ENCODE measurements around the gene HMGCL. TPM values are rescaled to one million over a fixed set of nuclear protein-coding genes. Genes with fewer than 3 reads are reported as not detected.

Gene HMGCL
- total and polyA plus RNA-seq, 2 of the 13 experiments (the other 11 are each of a cell fraction or from before 2014, with no cell fraction given): 21.3 to 41.4 TPM

DNA sequence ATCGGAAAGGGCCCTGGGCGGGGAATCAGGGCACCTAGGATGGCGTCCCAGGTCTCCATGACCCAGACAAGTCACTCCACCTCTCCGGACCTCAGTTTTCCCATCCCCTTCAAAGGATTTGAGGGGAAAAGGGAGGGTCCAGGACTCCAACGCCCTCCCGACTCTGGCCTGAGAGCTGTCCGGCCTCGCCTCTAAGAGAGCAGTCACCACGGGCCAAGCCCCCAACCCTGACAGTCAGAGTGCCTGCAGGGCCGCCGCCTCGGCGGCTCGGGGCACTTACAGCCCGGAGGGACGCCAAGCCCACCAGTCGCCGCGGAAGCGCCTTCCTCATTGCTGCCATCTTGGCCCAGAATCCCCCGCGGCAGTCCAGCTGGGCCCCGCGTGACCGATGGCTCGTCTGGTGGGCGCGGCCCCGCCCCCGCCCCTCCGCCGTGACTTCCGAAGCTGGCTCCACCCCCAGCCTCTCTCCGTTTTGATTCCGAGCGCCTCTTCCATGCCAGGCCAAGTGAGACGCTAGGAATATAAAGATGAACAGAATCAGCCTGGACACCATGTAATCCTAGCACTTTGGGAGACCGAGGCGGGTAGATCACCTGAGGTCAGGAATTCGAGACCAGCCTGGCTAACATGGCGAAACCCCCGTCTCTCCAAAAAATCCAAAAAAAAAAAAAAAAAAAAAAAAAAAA, at the start of gene HMGCL (continued):
- TF ChIP-seq, protein P1, sequence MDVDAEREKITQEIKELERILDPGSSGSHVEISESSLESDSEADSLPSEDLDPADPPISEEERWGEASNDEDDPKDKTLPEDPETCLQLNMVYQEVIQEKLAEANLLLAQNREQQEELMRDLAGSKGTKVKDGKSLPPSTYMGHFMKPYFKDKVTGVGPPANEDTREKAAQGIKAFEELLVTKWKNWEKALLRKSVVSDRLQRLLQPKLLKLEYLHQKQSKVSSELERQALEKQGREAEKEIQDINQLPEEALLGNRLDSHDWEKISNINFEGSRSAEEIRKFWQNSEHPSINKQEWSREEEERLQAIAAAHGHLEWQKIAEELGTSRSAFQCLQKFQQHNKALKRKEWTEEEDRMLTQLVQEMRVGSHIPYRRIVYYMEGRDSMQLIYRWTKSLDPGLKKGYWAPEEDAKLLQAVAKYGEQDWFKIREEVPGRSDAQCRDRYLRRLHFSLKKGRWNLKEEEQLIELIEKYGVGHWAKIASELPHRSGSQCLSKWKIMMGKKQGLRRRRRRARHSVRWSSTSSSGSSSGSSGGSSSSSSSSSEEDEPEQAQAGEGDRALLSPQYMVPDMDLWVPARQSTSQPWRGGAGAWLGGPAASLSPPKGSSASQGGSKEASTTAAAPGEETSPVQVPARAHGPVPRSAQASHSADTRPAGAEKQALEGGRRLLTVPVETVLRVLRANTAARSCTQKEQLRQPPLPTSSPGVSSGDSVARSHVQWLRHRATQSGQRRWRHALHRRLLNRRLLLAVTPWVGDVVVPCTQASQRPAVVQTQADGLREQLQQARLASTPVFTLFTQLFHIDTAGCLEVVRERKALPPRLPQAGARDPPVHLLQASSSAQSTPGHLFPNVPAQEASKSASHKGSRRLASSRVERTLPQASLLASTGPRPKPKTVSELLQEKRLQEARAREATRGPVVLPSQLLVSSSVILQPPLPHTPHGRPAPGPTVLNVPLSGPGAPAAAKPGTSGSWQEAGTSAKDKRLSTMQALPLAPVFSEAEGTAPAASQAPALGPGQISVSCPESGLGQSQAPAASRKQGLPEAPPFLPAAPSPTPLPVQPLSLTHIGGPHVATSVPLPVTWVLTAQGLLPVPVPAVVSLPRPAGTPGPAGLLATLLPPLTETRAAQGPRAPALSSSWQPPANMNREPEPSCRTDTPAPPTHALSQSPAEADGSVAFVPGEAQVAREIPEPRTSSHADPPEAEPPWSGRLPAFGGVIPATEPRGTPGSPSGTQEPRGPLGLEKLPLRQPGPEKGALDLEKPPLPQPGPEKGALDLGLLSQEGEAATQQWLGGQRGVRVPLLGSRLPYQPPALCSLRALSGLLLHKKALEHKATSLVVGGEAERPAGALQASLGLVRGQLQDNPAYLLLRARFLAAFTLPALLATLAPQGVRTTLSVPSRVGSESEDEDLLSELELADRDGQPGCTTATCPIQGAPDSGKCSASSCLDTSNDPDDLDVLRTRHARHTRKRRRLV (CRISPR knock-in tag; IDR thresholded peaks at IDR 0.05): no peak
- TF ChIP-seq ZBTB7A (CRISPR knock-in tag; IDR thresholded peaks at IDR 0.05) (peak; percentile 81; the same call in 1 of the 2 replicates), SPEN (CRISPR knock-in tag; IDR thresholded peaks at IDR 0.05; ENCODE audit: low read depth) (peak; percentile 78), ZNF530 (CRISPR knock-in tag; IDR thresholded peaks at IDR 0.05; ENCODE audit: low read depth) (no peak), RFX1 (IDR thresholded peaks at IDR 0.05) (no peak), SIN3B (IDR thresholded peaks at IDR 0.05; ENCODE audit: low read length) (peak; percentile 87), ZNF713 (CRISPR knock-in tag; IDR thresholded peaks at IDR 0.05) (no peak), ZNF563 (CRISPR knock-in tag; IDR thresholded peaks at IDR 0.05) (peak; percentile 43)
- TF ChIP-seq, protein P2, sequence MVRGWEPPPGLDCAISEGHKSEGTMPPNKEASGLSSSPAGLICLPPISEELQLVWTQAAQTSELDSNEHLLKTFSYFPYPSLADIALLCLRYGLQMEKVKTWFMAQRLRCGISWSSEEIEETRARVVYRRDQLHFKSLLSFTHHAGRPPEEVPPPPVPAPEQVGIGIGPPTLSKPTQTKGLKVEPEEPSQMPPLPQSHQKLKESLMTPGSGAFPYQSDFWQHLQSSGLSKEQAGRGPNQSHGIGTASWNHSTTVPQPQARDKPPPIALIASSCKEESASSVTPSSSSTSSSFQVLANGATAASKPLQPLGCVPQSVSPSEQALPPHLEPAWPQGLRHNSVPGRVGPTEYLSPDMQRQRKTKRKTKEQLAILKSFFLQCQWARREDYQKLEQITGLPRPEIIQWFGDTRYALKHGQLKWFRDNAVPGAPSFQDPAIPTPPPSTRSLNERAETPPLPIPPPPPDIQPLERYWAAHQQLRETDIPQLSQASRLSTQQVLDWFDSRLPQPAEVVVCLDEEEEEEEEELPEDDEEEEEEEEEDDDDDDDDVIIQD (CRISPR knock-in tag; IDR thresholded peaks at IDR 0.05; ENCODE audit: low read depth): no peak; the same call in 1 of the 2 replicates
- TF ChIP-seq, protein P3, sequence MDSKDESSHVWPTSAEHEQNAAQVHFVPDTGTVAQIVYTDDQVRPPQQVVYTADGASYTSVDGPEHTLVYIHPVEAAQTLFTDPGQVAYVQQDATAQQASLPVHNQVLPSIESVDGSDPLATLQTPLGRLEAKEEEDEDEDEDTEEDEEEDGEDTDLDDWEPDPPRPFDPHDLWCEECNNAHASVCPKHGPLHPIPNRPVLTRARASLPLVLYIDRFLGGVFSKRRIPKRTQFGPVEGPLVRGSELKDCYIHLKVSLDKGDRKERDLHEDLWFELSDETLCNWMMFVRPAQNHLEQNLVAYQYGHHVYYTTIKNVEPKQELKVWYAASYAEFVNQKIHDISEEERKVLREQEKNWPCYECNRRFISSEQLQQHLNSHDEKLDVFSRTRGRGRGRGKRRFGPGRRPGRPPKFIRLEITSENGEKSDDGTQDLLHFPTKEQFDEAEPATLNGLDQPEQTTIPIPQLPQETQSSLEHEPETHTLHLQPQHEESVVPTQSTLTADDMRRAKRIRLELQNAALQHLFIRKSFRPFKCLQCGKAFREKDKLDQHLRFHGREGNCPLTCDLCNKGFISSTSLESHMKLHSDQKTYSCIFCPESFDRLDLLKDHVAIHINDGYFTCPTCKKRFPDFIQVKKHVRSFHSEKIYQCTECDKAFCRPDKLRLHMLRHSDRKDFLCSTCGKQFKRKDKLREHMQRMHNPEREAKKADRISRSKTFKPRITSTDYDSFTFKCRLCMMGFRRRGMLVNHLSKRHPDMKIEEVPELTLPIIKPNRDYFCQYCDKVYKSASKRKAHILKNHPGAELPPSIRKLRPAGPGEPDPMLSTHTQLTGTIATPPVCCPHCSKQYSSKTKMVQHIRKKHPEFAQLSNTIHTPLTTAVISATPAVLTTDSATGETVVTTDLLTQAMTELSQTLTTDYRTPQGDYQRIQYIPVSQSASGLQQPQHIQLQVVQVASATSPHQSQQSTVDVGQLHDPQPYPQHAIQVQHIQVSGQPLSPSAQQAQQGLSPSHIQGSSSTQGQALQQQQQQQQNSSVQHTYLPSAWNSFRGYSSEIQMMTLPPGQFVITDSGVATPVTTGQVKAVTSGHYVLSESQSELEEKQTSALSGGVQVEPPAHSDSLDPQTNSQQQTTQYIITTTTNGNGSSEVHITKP (CRISPR knock-in tag; IDR thresholded peaks at IDR 0.05; ENCODE audit: low read depth): no peak
- TF ChIP-seq, protein P4, sequence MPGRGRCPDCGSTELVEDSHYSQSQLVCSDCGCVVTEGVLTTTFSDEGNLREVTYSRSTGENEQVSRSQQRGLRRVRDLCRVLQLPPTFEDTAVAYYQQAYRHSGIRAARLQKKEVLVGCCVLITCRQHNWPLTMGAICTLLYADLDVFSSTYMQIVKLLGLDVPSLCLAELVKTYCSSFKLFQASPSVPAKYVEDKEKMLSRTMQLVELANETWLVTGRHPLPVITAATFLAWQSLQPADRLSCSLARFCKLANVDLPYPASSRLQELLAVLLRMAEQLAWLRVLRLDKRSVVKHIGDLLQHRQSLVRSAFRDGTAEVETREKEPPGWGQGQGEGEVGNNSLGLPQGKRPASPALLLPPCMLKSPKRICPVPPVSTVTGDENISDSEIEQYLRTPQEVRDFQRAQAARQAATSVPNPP (CRISPR knock-in tag; IDR thresholded peaks at IDR 0.05): 0 out of 2 replicates have a peak, but pooled peaks have one; percentile 38
- TF ChIP-seq, protein P5, sequence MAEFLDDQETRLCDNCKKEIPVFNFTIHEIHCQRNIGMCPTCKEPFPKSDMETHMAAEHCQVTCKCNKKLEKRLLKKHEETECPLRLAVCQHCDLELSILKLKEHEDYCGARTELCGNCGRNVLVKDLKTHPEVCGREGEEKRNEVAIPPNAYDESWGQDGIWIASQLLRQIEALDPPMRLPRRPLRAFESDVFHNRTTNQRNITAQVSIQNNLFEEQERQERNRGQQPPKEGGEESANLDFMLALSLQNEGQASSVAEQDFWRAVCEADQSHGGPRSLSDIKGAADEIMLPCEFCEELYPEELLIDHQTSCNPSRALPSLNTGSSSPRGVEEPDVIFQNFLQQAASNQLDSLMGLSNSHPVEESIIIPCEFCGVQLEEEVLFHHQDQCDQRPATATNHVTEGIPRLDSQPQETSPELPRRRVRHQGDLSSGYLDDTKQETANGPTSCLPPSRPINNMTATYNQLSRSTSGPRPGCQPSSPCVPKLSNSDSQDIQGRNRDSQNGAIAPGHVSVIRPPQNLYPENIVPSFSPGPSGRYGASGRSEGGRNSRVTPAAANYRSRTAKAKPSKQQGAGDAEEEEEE (CRISPR knock-in tag; IDR thresholded peaks at IDR 0.05; ENCODE audit: borderline replicate concordance): no peak
- TF ChIP-seq, protein P6, sequence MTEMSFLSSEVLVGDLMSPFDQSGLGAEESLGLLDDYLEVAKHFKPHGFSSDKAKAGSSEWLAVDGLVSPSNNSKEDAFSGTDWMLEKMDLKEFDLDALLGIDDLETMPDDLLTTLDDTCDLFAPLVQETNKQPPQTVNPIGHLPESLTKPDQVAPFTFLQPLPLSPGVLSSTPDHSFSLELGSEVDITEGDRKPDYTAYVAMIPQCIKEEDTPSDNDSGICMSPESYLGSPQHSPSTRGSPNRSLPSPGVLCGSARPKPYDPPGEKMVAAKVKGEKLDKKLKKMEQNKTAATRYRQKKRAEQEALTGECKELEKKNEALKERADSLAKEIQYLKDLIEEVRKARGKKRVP (CRISPR knock-in tag; IDR thresholded peaks at IDR 0.05): no peak
